A549 (cell line): ENCODE results near the gene ANO9. TPM values are rescaled to one million over a fixed set of nuclear protein-coding genes. Genes with fewer than 3 reads are reported as not detected.

Source experiments
- ATAC-seq, 2 experiments: fragments of 200-7000 bp in 1 of 2; fragments of >200 bp in 1 of 2; cut with Nextera tagmentation in 1 of 2; cut with Tn5 transposase in 1 of 2; 3 replicates each; pipeline versions ENCODE4 v1.8.0 to v1.9.1; 2018 to 2020; ENCODE audit warnings: mild to moderate bottlenecking in 1 of 2, moderate library complexity in 1 of 2
- CTCF ChIA-PET: fragments of 300-600 bp; sonication (Branson Sonifier 250); formaldehyde crosslinking; extraction: SDS; loops from one replicate; lab custom pipeline; 2021; ENCODE audit warnings: antibody characterized with exemption, inconsistent platforms; lab: Yijun Ruan, JAX
- POLR2A ChIA-PET: fragments of 350-600 bp; formaldehyde crosslinking; extraction: SDS; loops from one replicate; lab custom pipeline; 2021; ENCODE audit warnings: antibody characterized with exemption, inconsistent platforms; lab: Yijun Ruan, JAX
- DNase-seq, 2 experiments: peaks; one replicate each; pipeline versions ENCODE4 v3.0.0 to v3.0.0-alpha.2; 2011 to 2016; ENCODE audit warnings: low read depth in 1 of 2, low spot score in 1 of 2
- FAIRE-seq: peaks from 2 replicates; lab custom pipeline; 2011; peaks lifted over from hg19 to GRCh38; lab: Jason Lieb, UNC
- H3K27ac ChIP-seq, 2 experiments: fragments of >200 bp; sonication (Bioruptor Twin); formaldehyde crosslinking; 3 replicates each; pipeline ENCODE4 v1.5.1; 2016 to 2017
- H3K4me1 ChIP-seq: fragments of >200 bp; sonication (Bioruptor Twin); formaldehyde crosslinking; 3 replicates; pipeline ENCODE4 v1.6.1; 2016
- H3K4me2 ChIP-seq: fragments of >200 bp; sonication (Bioruptor Twin); formaldehyde crosslinking; 3 replicates; pipeline ENCODE4 v1.6.1; 2016
- H3K4me3 ChIP-seq: fragments of >200 bp; sonication (Bioruptor Twin); formaldehyde crosslinking; 3 replicates; pipeline ENCODE4 v1.5.1; 2016
- H3K9me3 ChIP-seq: fragments of >200 bp; sonication (Bioruptor Twin); formaldehyde crosslinking; 3 replicates; pipeline ENCODE4 v1.6.1; 2016
- ATOH8 ChIP-seq: fragments of 250-450 bp; sonication (Bioruptor Pico); IDR thresholded peaks from 2 replicates; pipeline ENCODE4 v1.5.0; 2020; ENCODE audit warnings: low read depth, mild to moderate bottlenecking, moderate library complexity
- CEBPB ChIP-seq, 2 experiments: fragments of >200 bp in 1 of 2; sonication (Bioruptor Twin) in 1 of 2; formaldehyde crosslinking in 1 of 2; IDR thresholded peaks; 2 replicates each; pipeline ENCODE4 v1.6.1; 2012 to 2016
- E2F6 ChIP-seq: IDR thresholded peaks from 2 replicates; pipeline ENCODE4 v1.6.1; 2012; ENCODE audit warnings: low read depth, borderline replicate concordance
- FOSL2 ChIP-seq, 2 experiments: fragments of 450-650 bp in 1 of 2; fragments of >200 bp in 1 of 2; sonication (Bioruptor Twin) in 1 of 2; formaldehyde crosslinking; IDR thresholded peaks; 2 replicates each; pipeline versions ENCODE4 v1.5.0 to v1.6.1; 2016 to 2020; ENCODE audit warnings: mild to moderate bottlenecking in 1 of 2, moderate library complexity in 1 of 2
- HOXA7 ChIP-seq: fragments of 250-450 bp; sonication (Bioruptor Pico); IDR thresholded peaks from 2 replicates; pipeline ENCODE4 v1.5.0; 2020; ENCODE audit warnings: mild to moderate bottlenecking, moderate library complexity
- KDM1A ChIP-seq: fragments of 200-600 bp; sonication (generic); IDR thresholded peaks from 2 replicates; pipeline ENCODE4 v1.6.1; 2016; ENCODE audit warnings: low read depth, mild to moderate bottlenecking
- KDM5A ChIP-seq: fragments of 200-600 bp; sonication (generic); IDR thresholded peaks from 2 replicates; pipeline ENCODE4 v1.6.1; 2016; ENCODE audit warnings: antibody characterized with exemption, mild to moderate bottlenecking
- NPAS2 ChIP-seq: fragments of 250-450 bp; sonication (Bioruptor Pico); IDR thresholded peaks from 2 replicates; pipeline ENCODE4 v1.8.0; 2022; ENCODE audit warnings: mild to moderate bottlenecking, moderate library complexity, borderline replicate concordance
- POLR2A ChIP-seq: IDR thresholded peaks from 2 replicates; pipeline ENCODE4 v1.6.1; 2012; ENCODE audit warnings: mild to moderate bottlenecking, low read length
- RARB ChIP-seq: fragments of 250-450 bp; sonication (Bioruptor Pico); IDR thresholded peaks from 2 replicates; pipeline ENCODE4 v1.8.0; 2021; ENCODE audit warnings: mild to moderate bottlenecking, moderate library complexity
- RCOR1 ChIP-seq: fragments of 150-350 bp; IDR thresholded peaks from 2 replicates; pipeline ENCODE4 v1.6.1; 2014; ENCODE audit warnings: antibody characterized with exemption, low read length, low read depth
- ZFP36 ChIP-seq: fragments of 450-650 bp; IDR thresholded peaks from 2 replicates; pipeline ENCODE4 v1.6.1; 2014; ENCODE audit warnings: borderline replicate concordance; ENCODE audit not compliant: partially characterized antibody
- WGBS: methylation state at CpG from one replicate; pipeline ENCODE4 v1.1.6; 2017; ENCODE audit errors: missing lambda C conversion rate; 5-methylcytosine and 5-hydroxymethylcytosine counted together
- polyA plus RNA-seq, 4 experiments: library from polyadenylated mRNA; depleted of rRNA in 3 of 4; stranded (reverse); fragments of >200 nt; fragmentation: RNase III in 1 of 4; extraction: RNeasy Plus Mini Kit Qiagen cat#74134 plus additional on column Dnase treatment in 1 of 4; gene quantifications; 2 replicates in 3 of 4; 3 replicates in 1 of 4; pipeline ENCODE4 v1.2.3, GENCODE V29; 2011 to 2017
- TF ChIP-seq, protein P1 (sequence below): fragments of 250-450 bp; sonication (Bioruptor Pico); IDR thresholded peaks from 2 replicates; pipeline ENCODE4 v1.5.0; 2021; ENCODE audit warnings: mild to moderate bottlenecking, moderate library complexity, borderline replicate concordance
- TF ChIP-seq, protein P2 (sequence below): fragments of 200-600 bp; sonication (generic); IDR thresholded peaks from 2 replicates; pipeline ENCODE4 v1.6.1; 2016; ENCODE audit warnings: antibody characterized with exemption, mild to moderate bottlenecking, moderate library complexity
- TF ChIP-seq, protein P3 (sequence below): fragments of 450-650 bp; IDR thresholded peaks from 2 replicates; pipeline ENCODE4 v1.6.1; 2014; ENCODE audit warnings: antibody characterized with exemption

ANO9 gene
- polyA plus RNA-seq, 2 of the 4 experiments (the other 2 are of a cell fraction): 0.50 to 0.66 TPM

GRCh38 chr11:462107-462890 is 20.5 kb upstream of the ANO9 start (continued):
- TF ChIP-seq, protein P1, sequence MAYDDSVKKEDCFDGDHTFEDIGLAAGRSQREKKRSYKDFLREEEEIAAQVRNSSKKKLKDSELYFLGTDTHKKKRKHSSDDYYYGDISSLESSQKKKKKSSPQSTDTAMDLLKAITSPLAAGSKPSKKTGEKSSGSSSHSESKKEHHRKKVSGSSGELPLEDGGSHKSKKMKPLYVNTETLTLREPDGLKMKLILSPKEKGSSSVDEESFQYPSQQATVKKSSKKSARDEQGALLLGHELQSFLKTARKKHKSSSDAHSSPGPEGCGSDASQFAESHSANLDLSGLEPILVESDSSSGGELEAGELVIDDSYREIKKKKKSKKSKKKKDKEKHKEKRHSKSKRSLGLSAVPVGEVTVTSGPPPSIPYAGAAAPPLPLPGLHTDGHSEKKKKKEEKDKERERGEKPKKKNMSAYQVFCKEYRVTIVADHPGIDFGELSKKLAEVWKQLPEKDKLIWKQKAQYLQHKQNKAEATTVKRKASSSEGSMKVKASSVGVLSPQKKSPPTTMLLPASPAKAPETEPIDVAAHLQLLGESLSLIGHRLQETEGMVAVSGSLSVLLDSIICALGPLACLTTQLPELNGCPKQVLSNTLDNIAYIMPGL (CRISPR knock-in tag): no peak
- TF ChIP-seq, protein P2, sequence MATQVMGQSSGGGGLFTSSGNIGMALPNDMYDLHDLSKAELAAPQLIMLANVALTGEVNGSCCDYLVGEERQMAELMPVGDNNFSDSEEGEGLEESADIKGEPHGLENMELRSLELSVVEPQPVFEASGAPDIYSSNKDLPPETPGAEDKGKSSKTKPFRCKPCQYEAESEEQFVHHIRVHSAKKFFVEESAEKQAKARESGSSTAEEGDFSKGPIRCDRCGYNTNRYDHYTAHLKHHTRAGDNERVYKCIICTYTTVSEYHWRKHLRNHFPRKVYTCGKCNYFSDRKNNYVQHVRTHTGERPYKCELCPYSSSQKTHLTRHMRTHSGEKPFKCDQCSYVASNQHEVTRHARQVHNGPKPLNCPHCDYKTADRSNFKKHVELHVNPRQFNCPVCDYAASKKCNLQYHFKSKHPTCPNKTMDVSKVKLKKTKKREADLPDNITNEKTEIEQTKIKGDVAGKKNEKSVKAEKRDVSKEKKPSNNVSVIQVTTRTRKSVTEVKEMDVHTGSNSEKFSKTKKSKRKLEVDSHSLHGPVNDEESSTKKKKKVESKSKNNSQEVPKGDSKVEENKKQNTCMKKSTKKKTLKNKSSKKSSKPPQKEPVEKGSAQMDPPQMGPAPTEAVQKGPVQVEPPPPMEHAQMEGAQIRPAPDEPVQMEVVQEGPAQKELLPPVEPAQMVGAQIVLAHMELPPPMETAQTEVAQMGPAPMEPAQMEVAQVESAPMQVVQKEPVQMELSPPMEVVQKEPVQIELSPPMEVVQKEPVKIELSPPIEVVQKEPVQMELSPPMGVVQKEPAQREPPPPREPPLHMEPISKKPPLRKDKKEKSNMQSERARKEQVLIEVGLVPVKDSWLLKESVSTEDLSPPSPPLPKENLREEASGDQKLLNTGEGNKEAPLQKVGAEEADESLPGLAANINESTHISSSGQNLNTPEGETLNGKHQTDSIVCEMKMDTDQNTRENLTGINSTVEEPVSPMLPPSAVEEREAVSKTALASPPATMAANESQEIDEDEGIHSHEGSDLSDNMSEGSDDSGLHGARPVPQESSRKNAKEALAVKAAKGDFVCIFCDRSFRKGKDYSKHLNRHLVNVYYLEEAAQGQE: no peak

- Histone ChIP-seq H3K4me1 (peaks cover 20% of the 10 kb centered on the region), H3K27ac (peak overlapping the region in 1 of 2 experiments; percentile 79; a peak in 3 of 6 replicates), H3K4me3 (no peak overlapping the region), H3K9me3 (no peaks in the 10 kb centered on the region), H3K4me2 (no peak overlapping the region)
- ATAC-seq (no peak), FAIRE-seq (no peak), DNase-seq (no peak)
- TF ChIP-seq E2F6 (no peak), FOSL2 (IDR thresholded peaks at IDR 0.05) (no peak), FOSL2 (CRISPR knock-in tag; IDR thresholded peaks at IDR 0.05) (no peak), NPAS2 (CRISPR knock-in tag) (no peak), KDM1A (no peak), HOXA7 (CRISPR knock-in tag) (no peak), POLR2A (no peak), CEBPB (IDR thresholded peaks at IDR 0.05) (no peak)
- POLR2A ChIA-PET: interaction anchor here (0.9 kb wide), 1 partner anchor 45 kb away, joined by 3 read pairs; no protein-coding TSS in a partner anchor
- 94% methylated on average over 8 of the region's 9 CpGs for WGBS
- CTCF ChIA-PET: interaction anchor here (1.0 to 10.7 kb wide), 2 partner anchors 12 to 57 kb away, joined by 5 to 67 read pairs; partner anchors contain the start of gene PTDSS2
Observed at GRCh38 chr11:461626-462025, 19.8 kb upstream of the ANO9 start.

- Histone ChIP-seq H3K4me1 (peaks cover 20% of the 10 kb centered on the region), H3K4me3 (no peak overlapping the region), H3K9me3 (no peaks in the 10 kb centered on the region), H3K4me2 (peak overlapping the region; percentile 62), H3K27ac (peak overlapping the region; percentile 61 to 79)
- FAIRE-seq (no peak), ATAC-seq (peak; percentile 79 to 83), DNase-seq (peak; percentile 44 to 81)
- TF ChIP-seq KDM5A (no peak), RARB (CRISPR knock-in tag) (no peak), ZFP36 (no peak), ATOH8 (CRISPR knock-in tag) (no peak), RCOR1 (no peak)
- TF ChIP-seq, protein P3, sequence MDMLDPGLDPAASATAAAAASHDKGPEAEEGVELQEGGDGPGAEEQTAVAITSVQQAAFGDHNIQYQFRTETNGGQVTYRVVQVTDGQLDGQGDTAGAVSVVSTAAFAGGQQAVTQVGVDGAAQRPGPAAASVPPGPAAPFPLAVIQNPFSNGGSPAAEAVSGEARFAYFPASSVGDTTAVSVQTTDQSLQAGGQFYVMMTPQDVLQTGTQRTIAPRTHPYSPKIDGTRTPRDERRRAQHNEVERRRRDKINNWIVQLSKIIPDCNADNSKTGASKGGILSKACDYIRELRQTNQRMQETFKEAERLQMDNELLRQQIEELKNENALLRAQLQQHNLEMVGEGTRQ: peak; percentile 70
- CTCF ChIA-PET: interaction anchor here (1.0 to 10.7 kb wide), 4 partner anchors 11 to 58 kb away, joined by 3 to 67 read pairs (median 6); partner anchors contain the start of gene PTDSS2
- POLR2A ChIA-PET: interaction anchor here (0.9 kb wide), 1 partner anchor 46 kb away, joined by 3 read pairs; no protein-coding TSS in a partner anchor
- 64% methylated on average over 34 of the region's 41 CpGs for WGBS
Observed at GRCh38 chr11:460331-461199, 18.8 kb upstream of the ANO9 start.
